ENCODE data around the gene IL3RA. TPM values are rescaled to one million over a fixed set of nuclear protein-coding genes. Genes with fewer than 3 reads are reported as not detected.

Gene IL3RA
- total and polyA plus RNA-seq, 2 of the 8 experiments (the other 6 are each of a cell fraction or from before 2014, with no cell fraction given): 0.11 TPM; not detected in 1

DNA sequence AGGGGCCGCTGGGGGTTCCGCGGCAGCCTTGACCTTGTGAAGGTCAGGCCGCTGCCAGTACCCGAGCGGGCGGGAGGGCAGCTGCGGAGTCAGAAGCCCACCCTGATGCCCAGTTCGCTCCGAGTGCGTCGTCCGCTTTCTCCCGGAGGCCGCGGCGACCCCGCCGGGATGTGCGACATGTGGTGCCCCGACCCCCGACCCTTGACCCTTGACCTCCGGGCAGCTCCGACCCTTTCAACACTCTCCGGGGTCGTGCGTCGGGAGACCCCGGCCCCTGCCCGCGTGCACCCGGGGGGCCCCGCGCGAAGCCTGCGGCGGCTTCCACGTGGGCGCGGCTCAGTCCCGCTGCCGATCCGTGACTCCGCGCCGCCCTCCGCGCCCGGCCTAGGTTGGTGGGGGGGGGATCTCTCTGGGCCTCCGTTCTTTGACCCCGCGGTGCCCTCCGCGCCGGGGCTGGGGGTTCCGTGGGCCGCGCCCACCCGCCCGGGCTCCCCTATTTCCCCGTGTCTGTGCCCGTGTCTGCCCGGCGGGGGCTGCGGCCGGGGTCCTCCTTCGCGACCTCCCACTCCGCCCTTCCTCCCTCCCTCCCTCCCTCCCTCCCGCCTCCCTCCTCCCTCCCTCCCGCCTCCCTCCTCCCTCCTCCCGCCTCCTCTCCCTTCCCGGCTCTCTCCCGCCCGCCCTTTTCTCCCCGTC, 55.9 kb downstream of the IL3RA start (continued):
- peak; percentile 85; the same call in 1 of the 2 replicates for TF ChIP-seq TAF1 (IDR thresholded peaks at IDR 0.05; ENCODE audit: low read depth, low read length)
- 0 out of 2 replicates have a peak, but pooled peaks have one; percentile 83 for TF ChIP-seq RBBP5 (IDR thresholded peaks at IDR 0.05; ENCODE audit: borderline replicate concordance, low read depth, low read length)
- peak in 1 of 2 experiments; percentile 88; a peak in 2 of 3 replicates for TF ChIP-seq POLR2A (IDR thresholded peaks at IDR 0.05; ENCODE audit: control extremely low read depth in 1 of 2, low read depth in 2 of 2, low read length in 2 of 2)

All from H1 (cell line).